GM21423 (cell line): ENCODE data around the gene AACS.
"Not testable (repeated sequence)": the region's sequence is repeated elsewhere in the genome, so short reads cannot be mapped to it uniquely, and the experiment has no call there.

Experiments
- ATAC-seq: cut with Tn5 transposase; IDR thresholded peaks from one replicate; pipeline ENCODE4 v1.9.1; 2021; ENCODE audit warnings: mild to moderate bottlenecking, moderate library complexity; ENCODE audit not compliant: unreplicated experiment

AACS gene

GRCh38 chr12:125055591-125055990, 9.6 kb upstream of the AACS start:
- ATAC-seq, result no peak

- no peak for ATAC-seq
Observed at GRCh38 chr12:125056306-125056705, 8.9 kb upstream of the AACS start.

- ATAC-seq, result no peak
Observed at GRCh38 chr12:125057708-125058107, 7.5 kb upstream of the AACS start.

DNA sequence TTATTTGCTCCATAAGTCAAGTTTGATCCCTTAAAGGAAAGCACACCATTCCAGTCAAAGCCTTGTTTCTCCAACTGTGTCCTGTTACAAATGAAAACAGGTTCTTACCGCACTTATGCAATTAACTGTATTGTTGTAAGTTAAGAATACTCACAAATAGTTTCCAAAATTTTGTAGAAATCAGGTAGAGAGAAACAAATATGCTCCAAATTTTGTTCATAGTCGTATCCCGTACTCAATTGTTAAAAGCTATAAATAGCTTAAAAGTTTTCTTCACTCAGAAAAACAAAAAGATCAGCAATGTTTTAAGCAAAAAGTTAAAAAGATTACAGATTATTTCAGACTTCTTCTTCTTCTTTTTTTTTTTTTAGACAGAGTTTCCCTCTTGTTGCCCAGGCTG, 4.0 kb upstream of the AACS start:
- no peak for ATAC-seq

- not testable (repeated sequence) for ATAC-seq
Observed at GRCh38 chr12:125063522-125063921, 1.7 kb upstream of the AACS start.

DNA sequence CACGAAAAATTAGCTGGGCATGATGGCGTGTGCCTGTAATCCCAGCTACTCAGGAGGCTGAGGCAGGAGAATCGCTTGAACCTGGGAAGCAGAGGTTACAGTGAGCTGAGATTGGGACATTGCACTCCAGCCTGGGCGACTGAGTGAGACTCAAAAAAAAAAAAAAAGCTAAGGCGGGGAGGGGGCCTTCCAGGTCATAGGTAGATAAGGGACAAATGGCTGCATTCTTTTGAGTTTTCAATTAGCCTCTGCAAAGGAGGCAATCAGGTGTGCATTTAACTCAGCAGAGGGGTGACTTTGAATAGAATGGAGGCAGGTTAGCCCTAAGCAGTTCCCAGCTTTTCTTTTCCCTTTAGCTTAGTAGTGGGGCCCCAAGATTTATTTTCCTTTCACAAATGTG, 743 bp upstream of the AACS start:
- ATAC-seq, result no peak

- ATAC-seq, result peak; percentile 2
Observed at GRCh38 chr12:125065919-125066570, 810 bp downstream of the AACS start.

DNA sequence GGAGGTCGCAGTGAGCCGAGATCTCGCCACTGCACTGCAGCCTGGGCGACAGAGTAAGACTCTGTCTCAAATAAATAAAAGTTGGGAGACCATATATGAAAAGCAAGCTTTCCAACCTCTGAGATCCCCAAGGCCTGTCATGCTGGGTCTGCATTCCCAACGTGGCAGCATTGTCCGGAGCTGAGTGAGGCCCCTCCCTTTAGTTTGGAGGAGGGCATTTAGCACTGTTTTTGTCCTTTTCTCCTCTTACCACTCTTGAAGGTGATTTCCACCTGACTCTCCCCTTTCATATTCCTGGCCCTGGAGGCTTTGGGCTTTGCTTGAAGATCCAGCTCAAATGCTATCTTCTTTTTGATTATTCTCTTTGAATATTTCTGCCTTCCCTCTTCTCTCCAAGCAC, 3.2 kb downstream of the AACS start:
- no peak for ATAC-seq

DNA sequence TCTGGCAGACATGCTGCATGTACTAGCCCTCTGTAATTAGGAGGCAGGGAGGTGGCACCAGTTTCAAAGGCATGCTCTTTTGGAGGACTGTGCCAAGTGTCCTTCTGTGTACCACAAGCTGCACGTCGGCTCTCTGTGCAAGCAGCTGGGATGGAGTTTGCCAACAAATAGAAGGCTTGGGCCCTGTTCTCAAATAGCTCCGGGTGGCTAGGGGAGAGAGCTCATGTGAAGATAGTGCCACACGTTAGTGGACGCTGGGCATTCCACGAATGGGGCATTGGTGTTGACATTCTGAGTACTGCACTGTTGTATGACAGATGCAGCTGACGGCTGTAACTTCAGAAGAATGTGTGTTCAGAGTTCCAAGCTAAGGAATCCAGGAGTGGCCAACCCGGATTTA, 4.4 kb downstream of the AACS start:
- ATAC-seq, result no peak

GRCh38 chr12:125070112-125070511, 4.9 kb downstream of the AACS start:
- ATAC-seq, result no peak

DNA sequence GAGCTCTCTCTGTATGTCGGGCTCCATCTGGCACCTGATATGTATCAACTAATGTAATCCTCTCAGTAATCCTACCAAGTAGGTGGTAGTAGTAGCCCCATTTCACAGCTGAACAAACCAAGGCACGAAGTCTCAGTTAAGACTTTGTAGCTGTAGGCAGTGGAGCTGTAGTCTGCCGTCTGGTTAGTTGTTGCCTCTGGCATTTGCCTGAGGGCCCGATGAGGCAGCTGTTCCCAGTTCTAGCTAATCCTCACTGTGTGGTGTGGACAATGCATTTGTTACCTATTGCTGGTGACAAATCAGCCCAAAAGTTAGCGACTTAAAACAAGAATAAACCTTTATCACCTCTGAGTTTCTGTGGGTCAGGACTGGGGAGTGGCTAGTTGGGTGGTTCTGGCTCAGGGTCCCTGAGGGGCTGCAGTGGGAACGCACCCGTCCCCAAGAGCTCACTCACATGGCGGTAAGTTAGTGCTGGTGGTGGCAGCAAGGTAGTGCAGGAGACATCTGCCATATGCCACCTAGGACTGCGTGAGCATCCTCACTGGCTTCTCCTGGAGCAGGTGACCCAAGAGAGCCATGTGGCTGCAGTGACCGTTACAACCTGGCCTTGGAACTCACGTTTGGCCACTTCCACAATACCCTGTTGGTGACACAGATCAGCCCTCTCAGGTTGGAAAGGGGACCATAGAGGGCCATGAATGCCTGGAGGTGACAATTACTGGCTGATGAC, 5.6 kb downstream of the AACS start:
- no peak for ATAC-seq

GRCh38 chr12:125071456-125071855, 6.2 kb downstream of the AACS start:
- no peak for ATAC-seq

- ATAC-seq, result no peak
Observed at GRCh38 chr12:125072496-125072895, 7.3 kb downstream of the AACS start.

DNA sequence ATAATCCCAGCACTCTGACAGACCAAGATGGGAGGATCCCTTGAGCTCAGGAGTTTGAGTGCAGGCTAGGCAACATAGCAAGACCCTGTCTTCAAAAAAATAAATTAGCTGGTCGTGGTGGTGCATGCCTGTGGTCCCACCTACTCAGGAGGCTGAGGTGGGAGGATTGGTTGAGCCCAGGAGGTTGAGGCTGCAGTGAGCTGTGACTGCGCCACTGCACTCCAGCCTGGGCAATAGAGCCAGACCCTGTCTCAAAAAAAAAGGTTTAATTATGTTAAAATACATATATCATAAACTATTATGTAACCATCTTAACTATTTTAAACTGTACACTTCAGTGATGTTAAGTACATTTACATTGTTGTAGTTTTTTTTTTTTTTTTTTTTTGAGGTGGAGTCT, 9.1 kb downstream of the AACS start:
- not testable (repeated sequence) for ATAC-seq

- no peak for ATAC-seq
Observed at GRCh38 chr12:125076103-125076502, 10.9 kb downstream of the AACS start.

DNA sequence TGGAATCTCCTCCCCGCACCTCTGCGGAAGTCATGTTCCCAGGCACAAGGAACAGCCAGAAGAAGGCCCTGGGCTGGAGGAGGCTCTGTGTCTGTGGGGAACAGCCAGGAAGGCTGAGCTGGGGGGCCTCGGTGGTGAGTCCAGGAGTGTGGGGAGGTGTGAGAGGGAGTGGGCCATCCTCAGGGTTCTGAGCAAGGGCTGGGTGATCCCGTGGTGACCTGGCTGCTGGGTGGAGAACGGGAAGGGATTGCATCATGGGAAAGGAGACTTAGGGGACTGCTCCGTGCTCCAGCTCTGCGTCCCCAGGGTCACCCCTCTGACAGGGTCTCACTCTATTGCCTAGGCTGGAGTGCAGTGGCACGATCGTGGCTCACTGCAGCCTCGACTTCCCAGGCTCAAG, 13.8 kb downstream of the AACS start:
- no peak for ATAC-seq

DNA sequence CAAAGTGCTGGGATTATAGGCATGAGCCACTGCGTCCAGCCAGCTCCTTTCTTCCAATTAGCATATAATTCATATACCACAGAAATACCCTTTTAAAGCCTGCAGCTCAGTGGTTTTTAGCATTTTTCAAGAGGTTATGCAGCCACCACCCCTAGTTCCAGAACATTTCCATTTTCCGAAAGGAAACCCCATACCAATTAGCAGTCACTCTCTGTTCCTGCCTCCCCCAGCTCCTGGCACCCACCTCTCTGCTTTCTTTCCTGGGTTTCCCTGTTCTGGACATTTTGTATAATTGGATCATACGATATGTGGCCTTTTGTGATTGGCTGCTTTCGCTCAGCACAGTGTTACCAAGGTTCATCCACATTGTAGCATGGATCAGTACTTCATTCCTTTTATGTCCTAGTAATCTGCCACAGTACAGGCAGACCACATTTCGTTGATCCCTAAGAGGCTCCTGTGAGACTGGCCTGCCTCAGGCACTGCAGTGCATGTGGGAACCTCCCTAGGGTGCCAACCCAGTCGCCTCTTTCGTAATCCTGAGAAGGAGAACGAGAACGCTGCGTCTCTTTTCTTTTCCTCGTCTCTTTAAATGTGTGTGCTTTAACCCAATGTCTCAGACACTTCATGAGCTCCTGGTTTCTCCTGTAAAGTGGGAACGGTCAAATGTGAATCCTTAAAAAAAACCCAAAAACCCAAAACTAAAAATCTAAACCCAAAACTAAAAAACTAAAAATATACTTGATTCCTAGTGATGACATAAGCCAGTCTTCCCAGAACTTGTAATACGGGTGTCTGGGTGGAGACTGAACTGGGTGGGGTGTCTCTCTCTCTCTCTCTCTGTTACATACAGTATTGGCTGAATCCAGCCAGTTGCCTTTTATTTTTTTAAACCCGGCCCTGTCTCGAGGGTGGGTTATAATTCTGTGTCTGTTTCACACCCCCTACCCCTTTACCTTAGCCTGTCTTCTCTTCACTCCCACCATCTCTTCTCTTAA, 14.7 kb downstream of the AACS start:
- ATAC-seq, result no peak

DNA sequence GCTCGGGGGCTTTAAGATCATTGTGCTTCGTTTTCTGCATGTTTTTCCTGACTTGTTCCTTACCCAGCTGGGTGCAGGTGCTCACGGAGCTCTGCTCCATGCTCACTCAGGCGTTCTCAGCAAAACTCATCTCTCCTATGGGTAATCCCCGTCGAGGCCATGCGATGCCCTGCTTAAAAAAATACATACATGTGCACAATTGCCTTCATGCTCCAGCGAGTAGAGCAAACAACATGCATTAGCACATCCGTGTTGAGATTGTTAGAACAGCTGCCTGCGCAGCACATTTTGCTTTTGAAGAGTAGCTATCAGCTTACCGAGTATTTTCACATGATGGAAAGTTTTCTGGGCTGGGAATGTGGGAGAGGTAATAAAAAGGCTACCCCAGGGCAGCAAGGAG, 16.2 kb downstream of the AACS start:
- ATAC-seq, result no peak

DNA sequence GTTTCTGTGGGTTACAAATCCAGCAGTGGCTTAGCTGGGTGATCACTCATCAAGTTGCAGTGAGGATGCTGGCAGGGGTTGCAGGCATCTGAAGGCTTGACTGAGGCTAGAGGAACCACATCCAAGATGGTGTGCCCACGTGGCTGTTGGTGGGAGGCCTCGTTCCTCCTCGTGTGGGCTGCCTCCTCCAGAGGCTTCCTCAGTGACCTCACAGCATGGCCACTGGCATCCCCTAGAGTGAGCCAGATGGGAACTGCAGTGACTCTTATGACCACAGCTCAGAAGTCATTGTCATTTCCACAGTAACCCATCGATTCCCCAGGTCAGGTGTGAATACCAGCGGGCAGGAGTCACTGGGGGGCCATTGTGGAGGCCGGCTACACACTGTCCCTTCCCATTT, 17.8 kb downstream of the AACS start:
- no peak for ATAC-seq

DNA sequence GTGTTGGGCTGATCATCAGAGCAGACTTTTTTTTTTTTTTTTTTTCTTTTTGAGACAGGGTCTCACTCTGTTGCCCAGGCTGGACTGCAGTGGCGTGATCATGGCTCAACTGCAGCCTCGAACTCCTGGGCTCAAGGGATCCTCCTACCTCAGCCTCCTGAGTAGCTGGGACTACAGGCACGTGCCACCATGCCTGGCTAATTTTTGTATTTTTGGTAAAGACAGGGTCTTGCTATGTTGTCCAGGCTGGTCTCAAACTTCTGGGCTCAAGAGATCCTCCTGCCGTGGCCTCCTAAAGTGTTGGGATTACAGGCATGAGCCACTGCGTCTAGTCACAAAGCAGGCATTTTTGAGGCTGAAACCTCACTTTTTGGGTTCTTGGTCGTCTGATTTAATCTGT, 23.0 kb downstream of the AACS start:
- ATAC-seq, result not testable (repeated sequence)

- ATAC-seq, result no peak
Observed at GRCh38 chr12:125089083-125089482, 23.8 kb downstream of the AACS start.

DNA sequence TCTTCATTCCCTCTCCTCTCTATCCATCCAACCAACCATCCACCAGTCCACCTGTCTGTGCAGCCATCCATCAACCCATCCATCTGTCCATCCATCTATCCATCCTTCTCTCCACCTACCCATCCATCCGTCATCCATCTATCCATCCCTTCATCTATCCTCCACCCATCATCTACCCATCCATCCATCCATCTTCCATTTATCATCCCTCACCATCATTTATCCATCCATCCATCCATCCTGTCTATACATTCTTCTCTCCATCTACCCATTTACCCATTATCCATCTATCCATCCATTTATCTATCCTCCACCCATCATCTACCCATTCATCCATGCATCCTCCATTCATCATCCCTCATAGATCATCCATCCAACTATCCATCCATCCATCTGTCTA, 24.4 kb downstream of the AACS start:
- ATAC-seq, result no peak
